ENCODE data around the gene KRT5.

KRT5 gene

GRCh38 chr12:52519826-52520662, at the start of gene KRT5:
Gene KRT5 (minus strand): TSS chr12:52520394. CDS start chr12:52520296, 98 bp downstream.
- DNase-seq: no peak

GRCh38 chr12:52568111-52568510, 47.9 kb upstream of the KRT5 start:
- no peak for DNase-seq

- no peak for DNase-seq
Measured at GRCh38 chr12:52566847-52567291, 46.7 kb upstream of the KRT5 start.

GRCh38 chr12:52564582-52564981, 44.4 kb upstream of the KRT5 start:
- DNase-seq: no peak

- no peak for DNase-seq
Measured at GRCh38 chr12:52561880-52562449, 41.8 kb upstream of the KRT5 start.

GRCh38 chr12:52559979-52560378, 39.8 kb upstream of the KRT5 start:
- no peak for DNase-seq

GRCh38 chr12:52558781-52559445, 38.7 kb upstream of the KRT5 start:
- DNase-seq: no peak

- DNase-seq: no peak
Measured at GRCh38 chr12:52557476-52557875, 37.3 kb upstream of the KRT5 start.

GRCh38 chr12:52555577-52555976, 35.4 kb upstream of the KRT5 start:
- no peak for DNase-seq

GRCh38 chr12:52552681-52553195, 32.5 kb upstream of the KRT5 start, which contains the start of gene KRT71:
Gene KRT71 (minus strand): TSS chr12:52553145. CDS start chr12:52553077, 68 bp downstream.
- no peak for DNase-seq

GRCh38 chr12:52552055-52552454, 31.9 kb upstream of the KRT5 start:
- DNase-seq: no peak

- DNase-seq: no peak
Measured at GRCh38 chr12:52551216-52551865, 31.1 kb upstream of the KRT5 start.

GRCh38 chr12:52546126-52546525, 25.9 kb upstream of the KRT5 start:
- no peak for DNase-seq

GRCh38 chr12:52543985-52544883, 24.0 kb upstream of the KRT5 start:
- DNase-seq: no peak

GRCh38 chr12:52542785-52543318, 22.7 kb upstream of the KRT5 start:
- no peak for DNase-seq

- DNase-seq: no peak
Measured at GRCh38 chr12:52542157-52542556, 22.0 kb upstream of the KRT5 start.

GRCh38 chr12:52541709-52542108, 21.5 kb upstream of the KRT5 start:
- DNase-seq: no peak

GRCh38 chr12:52540531-52540930, 20.3 kb upstream of the KRT5 start:
- DNase-seq: no peak

GRCh38 chr12:52539821-52540173, 19.6 kb upstream of the KRT5 start:
- no peak for DNase-seq

GRCh38 chr12:52539083-52539820, 19.1 kb upstream of the KRT5 start:
- peak; percentile 55 for DNase-seq

- no peak for DNase-seq
Measured at GRCh38 chr12:52537101-52537500, 16.9 kb upstream of the KRT5 start.

Measured in NCI-H510A (cell line).